Suppressor macrophage treated with lipopolysaccharide for 1 hour (primary cell): ENCODE data around the gene GLDC.
"Not testable (repeated sequence)": the region's sequence is repeated elsewhere in the genome, so short reads cannot be mapped to it uniquely, and the experiment has no call there.

Experiments
- DNase-seq, 3 donors: peaks; one replicate each; pipeline ENCODE4 v3.0.0-alpha.2; 2020 to 2022

Gene GLDC

GRCh38 chr9:6564360-6564759 lies 81.2 kb downstream of the GLDC start:
- DNase-seq = peak in 2 of 3 donors; percentile 16 to 24

GRCh38 chr9:6562871-6563430 lies 82.6 kb downstream of the GLDC start:
- DNase-seq = peak; percentile 17 to 31 (median 18)

- DNase-seq = peak in 1 of 3 donors; percentile 22
Measured at GRCh38 chr9:6562201-6562600, 83.3 kb downstream of the GLDC start.

GRCh38 chr9:6557883-6558616 lies 87.5 kb downstream of the GLDC start:
- peak in 1 of 3 donors; percentile 5 for DNase-seq

GRCh38 chr9:6553866-6554265 lies 91.7 kb downstream of the GLDC start:
- no peak for DNase-seq

- no peak for DNase-seq
Measured at GRCh38 chr9:6552498-6553121, 92.9 kb downstream of the GLDC start.

- no peak for DNase-seq
Measured at GRCh38 chr9:6552033-6552432, 93.5 kb downstream of the GLDC start.

GRCh38 chr9:6551136-6551535 lies 94.4 kb downstream of the GLDC start:
- DNase-seq = no peak

GRCh38 chr9:6549106-6549800 lies 96.3 kb downstream of the GLDC start:
- no peak for DNase-seq

- no peak for DNase-seq
Measured at GRCh38 chr9:6545017-6545691, 100.4 kb downstream of the GLDC start.

GRCh38 chr9:6543204-6543603 lies 102.3 kb downstream of the GLDC start:
- no peak for DNase-seq

GRCh38 chr9:6542617-6543016 lies 102.9 kb downstream of the GLDC start:
- not testable (repeated sequence) for DNase-seq

GRCh38 chr9:6538666-6539071 lies 106.9 kb downstream of the GLDC start:
- peak; percentile 35 to 70 (median 62) for DNase-seq

- no peak for DNase-seq
Measured at GRCh38 chr9:6535594-6535993, 109.9 kb downstream of the GLDC start.

GRCh38 chr9:6525326-6526045 lies 120.0 kb downstream of the GLDC start:
- no peak for DNase-seq

GRCh38 chr9:6522263-6522662 lies 123.3 kb downstream of the GLDC start:
- no peak for DNase-seq

GRCh38 chr9:6512085-6512657 lies 133.4 kb downstream of the GLDC start:
- no peak for DNase-seq

GRCh38 chr9:6506571-6506970 lies 139.0 kb downstream of the GLDC start:
- DNase-seq = no peak

GRCh38 chr9:6502399-6502798 lies 143.1 kb downstream of the GLDC start:
- no peak for DNase-seq

GRCh38 chr9:6501526-6502210 lies 143.9 kb downstream of the GLDC start:
- no peak for DNase-seq

- DNase-seq = peak; percentile 3 to 20 (median 13)
Measured at GRCh38 chr9:6498982-6499381, 146.5 kb downstream of the GLDC start.
